C4-2B (cell line): ENCODE results near the gene OR51B4.
"Not testable (repeated sequence)": the region's sequence is repeated elsewhere in the genome, so short reads cannot be mapped to it uniquely, and the experiment has no call there.

Experiments used
- ZFX ChIP-seq: fragments of 450-650 bp; IDR thresholded peaks from 2 replicates; pipeline ENCODE4 v1.6.1; 2017
- TF ChIP-seq, protein P1 (sequence below): fragments of 450-650 bp; conservative IDR thresholded peaks from 2 replicates; pipeline ENCODE4 v1.5.1; 2017; ENCODE audit warnings: mild to moderate bottlenecking

DNA sequence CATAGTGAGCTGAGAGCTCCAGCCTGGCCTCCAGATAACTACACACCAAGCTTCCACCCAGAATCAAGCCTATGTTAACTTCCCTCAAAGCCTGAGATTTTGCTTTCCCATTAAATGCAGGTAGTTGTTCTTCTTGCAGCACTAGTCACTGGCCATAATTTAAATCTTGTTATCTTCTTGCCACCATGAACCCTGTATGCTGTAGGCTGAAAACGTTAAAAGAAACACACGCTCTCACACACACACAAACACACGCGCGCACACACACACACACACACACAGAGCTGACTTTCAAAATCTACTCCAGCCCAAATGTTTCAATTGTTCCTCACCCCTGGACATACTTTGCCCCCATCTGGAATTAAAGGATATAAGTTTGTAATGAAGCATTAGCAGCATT lies 48.3 kb downstream of the OR51B4 start:
- TF ChIP-seq, protein P1, sequence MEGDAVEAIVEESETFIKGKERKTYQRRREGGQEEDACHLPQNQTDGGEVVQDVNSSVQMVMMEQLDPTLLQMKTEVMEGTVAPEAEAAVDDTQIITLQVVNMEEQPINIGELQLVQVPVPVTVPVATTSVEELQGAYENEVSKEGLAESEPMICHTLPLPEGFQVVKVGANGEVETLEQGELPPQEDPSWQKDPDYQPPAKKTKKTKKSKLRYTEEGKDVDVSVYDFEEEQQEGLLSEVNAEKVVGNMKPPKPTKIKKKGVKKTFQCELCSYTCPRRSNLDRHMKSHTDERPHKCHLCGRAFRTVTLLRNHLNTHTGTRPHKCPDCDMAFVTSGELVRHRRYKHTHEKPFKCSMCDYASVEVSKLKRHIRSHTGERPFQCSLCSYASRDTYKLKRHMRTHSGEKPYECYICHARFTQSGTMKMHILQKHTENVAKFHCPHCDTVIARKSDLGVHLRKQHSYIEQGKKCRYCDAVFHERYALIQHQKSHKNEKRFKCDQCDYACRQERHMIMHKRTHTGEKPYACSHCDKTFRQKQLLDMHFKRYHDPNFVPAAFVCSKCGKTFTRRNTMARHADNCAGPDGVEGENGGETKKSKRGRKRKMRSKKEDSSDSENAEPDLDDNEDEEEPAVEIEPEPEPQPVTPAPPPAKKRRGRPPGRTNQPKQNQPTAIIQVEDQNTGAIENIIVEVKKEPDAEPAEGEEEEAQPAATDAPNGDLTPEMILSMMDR: not testable (repeated sequence)
- not testable (repeated sequence) for TF ChIP-seq ZFX
